Right lobe of liver (tissue), 6 donors: ENCODE data around the gene LIX1. TPM values are rescaled to one million over a fixed set of nuclear protein-coding genes. Genes with fewer than 3 reads are reported as not detected.

ENCODE experiments used
- ATAC-seq, 4 donors: fragments of 200-7000 bp; cut with Tn5 transposase; one replicate each; pipeline ENCODE4 v1.9.1; 2020; ENCODE audit warnings: mild to moderate bottlenecking in 4 of 4, moderate library complexity in 4 of 4
- DNase-seq, 3 donors: peaks; one replicate each; pipeline ENCODE4 v3.0.0-alpha.2; 2020
- H3K27ac ChIP-seq, 3 donors: fragments of 200-600 bp; one replicate each; pipeline ENCODE4 v1.8.0; 2022
- H3K27me3 ChIP-seq, 2 donors: fragments of 200-600 bp; one replicate each; pipeline ENCODE4 v1.8.0; 2022
- H3K36me3 ChIP-seq, 4 donors: fragments of 200-600 bp; sonication (generic) in 1 of 4; one replicate each; pipeline versions ENCODE4 v1.5.1 to v1.8.0; 2017 to 2022; ENCODE audit warnings: control low read depth in 1 of 4
- H3K4me1 ChIP-seq, 4 donors: fragments of 200-600 bp; sonication (generic) in 1 of 4; one replicate each; pipeline versions ENCODE4 v1.5.1 to v1.8.0; 2017 to 2022; ENCODE audit warnings: control low read depth in 1 of 4
- H3K4me3 ChIP-seq, 3 donors: fragments of 200-600 bp; one replicate each; pipeline ENCODE4 v1.8.0; 2022
- H3K9me3 ChIP-seq, 4 donors: fragments of 200-600 bp; sonication (generic) in 1 of 4; one replicate each; pipeline versions ENCODE4 v1.5.1 to v1.8.0; 2017 to 2022; ENCODE audit warnings: control low read depth in 1 of 4
- CTCF ChIP-seq, 4 donors: fragments of 200-600 bp in 3 of 4; fragments of 450-650 bp in 1 of 4; IDR thresholded peaks; one replicate each; pipeline versions ENCODE4 v1.5.1 to v1.8.0; 2016 to 2022; ENCODE audit warnings: antibody characterized with exemption in 4 of 4, mild to moderate bottlenecking in 2 of 4
- POLR2A ChIP-seq: fragments of 450-650 bp; IDR thresholded peaks from one replicate; pipeline ENCODE4 v1.6.1; 2017; ENCODE audit warnings: antibody characterized with exemption, mild to moderate bottlenecking
- WGBS: methylation state at CpG from one replicate; pipeline ENCODE4 v1.1.6; 2018; ENCODE audit warnings: low coverage, low lambda C conversion rate; ENCODE audit not compliant: insufficient coverage; ENCODE audit errors: missing lambda C conversion rate; 5-methylcytosine and 5-hydroxymethylcytosine counted together
- intact Hi-C, 2 donors: fragments of 100-400 bp; cut with DNase I; formaldehyde crosslinking; loops; one replicate each; pipeline versions ENCODE4 v1.11.2 to v1.14.1; 2022
- total RNA-seq, 6 experiments: library from RNA; depleted of rRNA in 2 of 6; stranded (reverse); fragments of >200 nt in 2 of 6; fragmentation: NEBNext Ultra II Directional in 3 of 6; extraction: Animal tissue kit (Norgen Biotek cat#: 25700) in 3 of 6; gene quantifications; one replicate each; pipeline versions ENCODE4 v1.1.0 to v1.2.4, GENCODE V29; 2016 to 2023
- donor health status: DM: no; HTN: yes; CAD: no.
- donor health status: DM: no; HTN: no; CAD: no.
- donor health status: DM: no; HTN: no; CAD: no.
- donor health status: DM: no; HTN: yes; CAD: no.
- donor health status: DM: no; HTN: yes; CAD: no.

Gene LIX1
- total RNA-seq, 6 experiments from 2014 or later = not detected

DNA sequence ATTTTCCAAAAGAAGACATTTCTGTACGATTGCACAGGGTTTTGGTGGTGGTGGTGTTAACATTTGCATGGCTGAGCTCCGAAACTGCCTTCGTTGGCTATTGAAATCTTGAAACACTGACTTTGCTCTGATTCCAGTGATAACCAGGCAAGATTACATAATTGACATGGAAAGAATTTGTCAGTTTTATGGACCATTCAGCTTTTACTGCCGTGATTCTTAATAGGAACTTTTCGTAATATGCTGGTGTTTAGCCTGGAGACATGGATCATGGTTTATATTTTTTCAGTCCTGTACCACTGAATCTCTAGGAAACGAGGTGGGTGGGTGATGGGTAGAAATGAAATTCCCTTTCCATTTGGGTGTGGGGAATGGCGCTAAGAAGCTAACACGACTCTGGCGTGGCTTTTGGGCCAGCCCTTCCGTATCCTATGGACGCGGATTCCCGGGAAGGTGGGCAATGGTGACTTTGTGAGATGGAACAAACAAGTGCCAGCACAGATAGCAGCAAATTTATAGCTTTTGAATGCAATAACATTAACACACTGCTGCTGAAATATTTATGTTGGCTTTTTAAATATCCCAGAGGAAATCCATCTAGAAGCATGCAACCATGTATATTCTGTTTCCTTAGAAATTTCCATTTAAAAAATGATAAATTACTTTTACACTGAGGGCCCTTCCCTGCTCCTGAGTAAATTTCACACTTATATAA, 36.8 kb downstream of the LIX1 start:
- WGBS = 65% methylated on average over 13 of the region's 13 CpGs
- TF ChIP-seq CTCF (IDR thresholded peaks at IDR 0.05) = no peak
- no peak for TF ChIP-seq POLR2A
- H3K9me3 ChIP-seq = no peaks in the 10 kb centered on the region
- no peaks in the 10 kb centered on the region for H3K4me1 ChIP-seq
- intact Hi-C loops = no loop called here
- H3K4me3 ChIP-seq = no peak overlapping the region
- DNase-seq = no peak
- ATAC-seq = no peak
- no peaks in the 10 kb centered on the region for H3K27me3 ChIP-seq
- H3K27ac ChIP-seq = no peak overlapping the region
- no peaks in the 10 kb centered on the region for H3K36me3 ChIP-seq

DNA sequence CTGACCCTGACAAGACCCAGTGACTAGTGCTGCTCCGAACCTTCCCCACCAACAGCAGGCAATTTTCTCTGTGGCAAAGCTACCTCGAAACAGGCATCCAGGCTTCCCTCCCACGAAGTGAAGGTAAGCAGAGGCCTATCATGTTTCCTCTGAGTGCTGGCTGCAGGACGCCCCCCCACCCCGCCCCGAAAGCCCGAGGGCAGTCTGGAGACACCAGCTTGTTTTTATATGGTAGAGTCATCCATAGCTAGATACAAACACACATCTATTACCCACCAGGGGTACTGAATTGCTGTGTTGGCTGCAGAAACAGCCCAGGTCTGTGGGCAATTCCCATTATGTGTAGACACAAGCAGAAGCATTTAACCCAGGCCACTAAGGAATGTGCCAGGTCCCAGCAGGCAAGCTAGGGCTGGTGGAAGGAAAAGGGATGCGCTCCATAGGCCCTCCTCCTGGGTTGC, 40.4 kb downstream of the LIX1 start:
- Histone ChIP-seq H3K27me3 (no peaks in the 10 kb centered on the region), H3K9me3 (no peaks in the 10 kb centered on the region), H3K4me3 (no peak overlapping the region), H3K36me3 (no peaks in the 10 kb centered on the region), H3K27ac (no peak overlapping the region), H3K4me1 (no peaks in the 10 kb centered on the region)
- 71% methylated on average over 5 of the region's 8 CpGs for WGBS
- ATAC-seq = no peak
- DNase-seq = no peak
- intact Hi-C loops = no loop called here
- TF ChIP-seq POLR2A (no peak), CTCF (IDR thresholded peaks at IDR 0.05) (no peak)

DNA sequence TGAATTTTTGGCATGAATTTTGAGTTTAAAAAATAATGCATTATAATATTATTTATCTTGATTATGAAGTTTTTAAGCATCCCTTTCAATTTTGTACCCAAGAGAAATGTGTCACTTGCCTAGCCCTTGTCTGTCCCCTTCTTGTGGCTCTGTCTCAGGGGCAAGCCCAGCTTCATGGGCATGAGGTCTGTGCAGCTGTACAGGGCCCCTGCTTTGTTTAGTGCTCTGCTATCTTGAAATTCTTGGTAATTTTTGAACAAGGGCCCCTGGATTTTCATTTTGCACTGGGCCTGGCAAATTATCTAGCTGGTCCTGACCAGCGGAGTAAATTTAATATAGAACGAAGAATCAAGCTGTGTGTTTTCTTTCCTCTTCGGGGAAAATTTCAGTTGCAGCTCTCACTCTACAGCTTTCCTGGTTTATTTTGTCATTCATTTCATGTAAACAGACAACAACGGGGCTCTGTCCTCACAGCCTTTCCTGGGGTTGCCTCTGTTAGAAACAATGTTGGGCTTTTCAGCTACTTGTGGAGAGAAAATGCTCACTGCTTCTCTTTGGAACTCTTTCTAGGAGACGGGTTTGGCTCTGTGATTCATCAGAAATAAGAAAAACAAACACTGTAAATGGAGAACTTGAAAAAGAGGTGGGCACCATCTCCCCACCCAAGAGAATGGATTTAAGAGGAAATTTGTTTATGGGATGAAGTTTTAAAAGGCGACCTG, 41.1 kb downstream of the LIX1 start:
- Histone ChIP-seq H3K27me3 (no peaks in the 10 kb centered on the region), H3K4me1 (no peaks in the 10 kb centered on the region), H3K9me3 (no peaks in the 10 kb centered on the region), H3K36me3 (no peaks in the 10 kb centered on the region), H3K4me3 (no peak overlapping the region), H3K27ac (no peak overlapping the region)
- WGBS = 62% methylated on average over 6 of the region's 6 CpGs
- no peak for TF ChIP-seq POLR2A
- TF ChIP-seq CTCF (IDR thresholded peaks at IDR 0.05) = no peak
- intact Hi-C loops = no loop called here
- no peak for DNase-seq
- no peak for ATAC-seq

GRCh38 chr5:97100476-97100875, 41.9 kb downstream of the LIX1 start:
- WGBS = 39% methylated on average over 2 of the region's 2 CpGs
- H3K27me3 ChIP-seq = no peaks in the 10 kb centered on the region
- H3K4me1 ChIP-seq = no peaks in the 10 kb centered on the region
- TF ChIP-seq POLR2A = no peak
- TF ChIP-seq CTCF (IDR thresholded peaks at IDR 0.05) = no peak
- no peak overlapping the region for H3K4me3 ChIP-seq
- no peaks in the 10 kb centered on the region for H3K9me3 ChIP-seq
- intact Hi-C loops = no loop called here
- no peak for ATAC-seq
- H3K36me3 ChIP-seq = no peaks in the 10 kb centered on the region
- no peak overlapping the region for H3K27ac ChIP-seq
- DNase-seq = no peak
